Kidney epithelial cell (primary cell): Measurements from ENCODE around the gene JMJD1C. TPM values are rescaled to one million over a fixed set of nuclear protein-coding genes. Genes with fewer than 3 reads are reported as not detected.

Experiments used
- DNase-seq: peaks from one replicate; pipeline ENCODE4 v3.0.0-alpha.2; 2010; ENCODE audit warnings: low read depth
- H3K27me3 ChIP-seq: 2 replicates; pipeline ENCODE4 v1.6.0; 2011; ENCODE audit warnings: low read length; ENCODE audit not compliant: control insufficient read depth, insufficient read depth
- H3K36me3 ChIP-seq: 2 replicates; pipeline ENCODE4 v1.5.1; 2011; ENCODE audit warnings: low read length; ENCODE audit not compliant: control insufficient read depth, insufficient read depth
- H3K4me3 ChIP-seq: 2 replicates; pipeline ENCODE4 v1.5.1; 2011; ENCODE audit warnings: low read depth, mild to moderate bottlenecking, control low read depth, low read length
- total RNA-seq: library from RNA; depleted of rRNA; stranded (reverse); fragments of >200 nt; gene quantifications from 2 replicates; pipeline ENCODE4 v1.2.3, GENCODE V29; 2015
- TF ChIP-seq, protein P1 (sequence below): IDR thresholded peaks from 2 replicates; pipeline ENCODE4 v1.5.1; 2011; ENCODE audit warnings: mild to moderate bottlenecking, moderate library complexity, low read length, control low read depth, inconsistent platforms; ENCODE audit not compliant: insufficient read depth, poor library complexity, severe bottlenecking

JMJD1C gene
- total RNA-seq, 1 donor from 2014 or later = 90.3 TPM

DNA sequence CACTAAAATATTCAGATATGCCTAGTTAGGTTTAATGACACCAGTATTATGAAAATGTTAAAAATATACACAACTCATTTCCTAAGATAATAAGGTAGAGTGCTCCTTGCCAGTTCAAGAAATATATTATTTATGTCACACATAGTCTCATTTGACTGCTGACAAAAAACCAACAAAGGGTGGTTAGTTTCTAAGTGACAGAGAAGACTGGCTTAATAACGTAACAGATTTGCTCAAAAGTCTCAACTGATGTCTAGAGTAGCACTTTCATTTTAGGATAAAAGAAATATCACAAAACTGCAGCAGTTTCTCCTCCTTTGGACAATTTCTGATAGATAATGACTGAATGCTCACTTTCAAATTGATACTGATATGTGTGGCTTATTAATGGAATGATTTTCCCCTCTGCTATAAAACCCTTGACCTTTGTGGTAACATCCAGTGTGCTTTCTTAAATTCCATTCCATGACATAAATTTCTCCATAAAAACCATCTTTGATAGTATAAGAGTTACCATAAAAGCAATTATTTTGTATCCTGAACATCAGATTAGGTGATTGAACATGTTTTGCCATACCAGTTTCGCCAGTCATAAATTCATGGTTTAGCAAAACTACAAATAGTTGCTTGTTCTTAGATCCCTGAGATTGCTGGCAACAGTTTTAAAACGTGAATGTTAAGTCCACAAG, 238.4 kb downstream of the JMJD1C start:
- TF ChIP-seq, protein P1, sequence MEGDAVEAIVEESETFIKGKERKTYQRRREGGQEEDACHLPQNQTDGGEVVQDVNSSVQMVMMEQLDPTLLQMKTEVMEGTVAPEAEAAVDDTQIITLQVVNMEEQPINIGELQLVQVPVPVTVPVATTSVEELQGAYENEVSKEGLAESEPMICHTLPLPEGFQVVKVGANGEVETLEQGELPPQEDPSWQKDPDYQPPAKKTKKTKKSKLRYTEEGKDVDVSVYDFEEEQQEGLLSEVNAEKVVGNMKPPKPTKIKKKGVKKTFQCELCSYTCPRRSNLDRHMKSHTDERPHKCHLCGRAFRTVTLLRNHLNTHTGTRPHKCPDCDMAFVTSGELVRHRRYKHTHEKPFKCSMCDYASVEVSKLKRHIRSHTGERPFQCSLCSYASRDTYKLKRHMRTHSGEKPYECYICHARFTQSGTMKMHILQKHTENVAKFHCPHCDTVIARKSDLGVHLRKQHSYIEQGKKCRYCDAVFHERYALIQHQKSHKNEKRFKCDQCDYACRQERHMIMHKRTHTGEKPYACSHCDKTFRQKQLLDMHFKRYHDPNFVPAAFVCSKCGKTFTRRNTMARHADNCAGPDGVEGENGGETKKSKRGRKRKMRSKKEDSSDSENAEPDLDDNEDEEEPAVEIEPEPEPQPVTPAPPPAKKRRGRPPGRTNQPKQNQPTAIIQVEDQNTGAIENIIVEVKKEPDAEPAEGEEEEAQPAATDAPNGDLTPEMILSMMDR = no peak
- no peaks in the 10 kb centered on the region for H3K27me3 ChIP-seq
- H3K36me3 ChIP-seq = no peaks in the 10 kb centered on the region
- no peak for DNase-seq
- no peak overlapping the region for H3K4me3 ChIP-seq

DNA sequence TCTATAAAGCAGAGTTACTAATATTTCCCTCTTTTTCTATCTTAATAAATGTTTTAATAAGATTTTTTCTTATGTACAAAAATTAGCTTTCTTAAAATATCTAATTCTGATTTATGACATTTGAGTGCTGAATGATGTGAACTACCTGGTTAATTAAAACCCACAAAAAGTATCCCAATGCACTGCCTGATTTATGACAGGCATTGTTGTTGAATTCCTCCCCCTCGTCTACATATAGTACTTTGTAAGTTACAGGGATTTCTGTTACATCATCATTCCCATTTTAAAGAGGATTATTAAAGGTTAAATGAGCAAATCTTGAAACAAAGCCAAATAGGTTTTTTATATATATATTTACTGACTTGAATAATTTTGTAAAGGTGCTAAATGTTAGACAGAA, 241.5 kb downstream of the JMJD1C start:
- no peaks in the 10 kb centered on the region for H3K27me3 ChIP-seq
- no peaks in the 10 kb centered on the region for H3K36me3 ChIP-seq
- TF ChIP-seq, protein P1 = no peak
- H3K4me3 ChIP-seq = no peak overlapping the region
- no peak for DNase-seq

DNA sequence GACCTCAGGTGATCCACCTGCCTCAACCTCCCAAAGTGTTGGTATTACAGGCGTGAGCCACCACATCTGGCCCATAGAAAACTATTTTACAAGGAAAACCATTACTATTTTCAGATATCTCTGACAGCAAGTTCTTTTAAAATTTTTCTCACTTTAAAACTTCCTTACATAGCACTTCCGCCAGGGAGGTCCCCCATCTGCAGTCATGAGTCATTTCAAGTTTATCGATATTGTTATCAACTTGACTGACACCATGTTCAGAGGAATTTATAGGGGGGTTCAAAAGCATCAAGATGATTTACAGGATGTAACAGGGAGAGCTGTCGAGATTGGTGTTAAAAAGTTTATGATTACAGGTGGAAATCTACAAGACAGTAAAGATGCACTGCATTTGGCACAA, 243.8 kb downstream of the JMJD1C start:
- H3K36me3 ChIP-seq = no peaks in the 10 kb centered on the region
- H3K27me3 ChIP-seq = no peaks in the 10 kb centered on the region
- TF ChIP-seq, protein P1 = no peak
- no peak overlapping the region for H3K4me3 ChIP-seq
- no peak for DNase-seq

DNA sequence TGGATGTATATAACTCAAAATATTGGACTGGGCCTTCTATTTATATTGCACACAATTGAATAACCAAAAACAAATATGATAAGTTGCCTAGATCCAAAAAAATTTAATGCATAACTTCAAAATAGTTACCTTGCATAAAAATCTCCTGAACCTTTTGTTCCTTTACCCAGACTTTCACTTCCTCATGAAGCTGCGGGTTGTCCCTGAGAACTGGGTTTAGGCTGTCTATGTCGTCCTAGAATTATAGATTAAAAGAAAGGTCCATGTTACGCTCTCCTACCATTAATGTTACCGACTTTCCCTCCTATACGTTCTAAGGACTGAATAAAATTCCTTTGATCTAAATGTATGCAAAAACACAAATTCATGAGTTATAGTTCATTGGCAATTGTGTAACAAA, 246.0 kb downstream of the JMJD1C start:
- no peaks in the 10 kb centered on the region for H3K36me3 ChIP-seq
- TF ChIP-seq, protein P1 = no peak
- H3K4me3 ChIP-seq = no peak overlapping the region
- no peaks in the 10 kb centered on the region for H3K27me3 ChIP-seq
- DNase-seq = no peak

DNA sequence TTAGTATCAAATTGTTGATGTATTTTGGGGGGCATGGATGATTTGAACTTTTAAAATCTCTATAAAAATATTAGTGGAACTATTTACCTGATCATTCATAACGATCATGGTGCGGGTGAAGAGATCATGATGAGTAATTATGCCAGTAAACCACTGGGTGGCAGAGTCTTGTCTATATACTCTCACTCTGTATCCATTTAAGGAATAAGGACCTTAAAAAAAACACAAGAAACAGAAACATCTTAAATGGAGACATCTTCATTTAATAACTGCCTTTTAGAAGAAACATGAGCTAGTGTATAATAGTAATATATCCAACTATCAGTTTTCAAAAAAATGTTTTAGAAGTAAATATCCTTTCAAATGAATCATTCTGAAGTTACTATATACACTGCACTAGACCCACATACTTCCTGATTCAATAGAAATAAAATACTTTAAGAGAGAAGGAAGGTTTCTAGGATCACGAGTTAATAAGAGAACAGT, 248.6 kb downstream of the JMJD1C start:
- Histone ChIP-seq H3K27me3 (no peaks in the 10 kb centered on the region), H3K36me3 (peaks cover 3% of the 10 kb centered on the region), H3K4me3 (no peak overlapping the region)
- TF ChIP-seq, protein P1 = peak; percentile 57
- peak; percentile 12 for DNase-seq

DNA sequence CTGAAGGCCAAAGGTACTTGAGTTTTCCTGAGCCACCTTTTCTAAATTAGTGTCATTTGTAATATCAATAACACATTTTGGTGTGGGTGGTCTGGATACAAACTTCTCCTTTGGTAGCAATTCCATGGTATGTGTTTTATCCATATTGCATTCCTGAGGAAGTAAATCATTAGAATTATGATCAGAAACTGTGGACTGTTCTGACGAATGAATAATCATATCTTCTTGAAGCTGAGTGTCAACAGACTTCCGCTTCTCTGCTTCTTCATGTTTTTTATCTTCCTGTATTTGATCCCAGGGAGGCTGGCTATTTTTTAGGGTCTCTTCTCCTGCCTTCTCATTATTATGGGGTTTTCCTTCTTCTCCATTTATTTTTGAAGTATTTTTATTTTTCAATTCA, 251.2 kb downstream of the JMJD1C start:
- H3K4me3 ChIP-seq = no peak overlapping the region
- TF ChIP-seq, protein P1 = no peak
- no peaks in the 10 kb centered on the region for H3K27me3 ChIP-seq
- H3K36me3 ChIP-seq = peaks cover 3% of the 10 kb centered on the region
- no peak for DNase-seq
